ENCODE measurements around the gene WDFY3.
"Not testable (repeated sequence)": the region's sequence is repeated elsewhere in the genome, so short reads cannot be mapped to it uniquely, and the experiment has no call there.

Gene WDFY3

DNA sequence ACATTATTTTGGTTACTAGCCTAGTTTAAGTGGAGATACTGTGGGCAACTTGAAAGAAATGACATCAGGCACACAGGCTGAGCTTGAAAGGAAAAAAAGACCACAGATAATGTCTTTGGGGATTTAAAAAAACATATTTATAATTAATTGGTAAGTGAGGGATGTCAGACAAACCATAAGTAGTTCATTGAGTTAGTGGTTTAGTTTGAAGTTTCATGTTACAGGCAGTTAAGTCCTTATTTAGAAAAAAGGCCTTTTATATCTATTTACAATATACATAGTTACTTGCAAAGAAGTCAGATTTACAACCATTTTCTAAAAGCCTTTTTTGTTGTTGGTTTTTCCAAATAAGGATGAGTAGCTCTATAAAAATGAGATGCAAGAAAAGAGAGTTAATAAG lies 294.3 kb downstream of the WDFY3 start:
- DNase-seq (ENCODE audit: low read depth): no peak

DNA sequence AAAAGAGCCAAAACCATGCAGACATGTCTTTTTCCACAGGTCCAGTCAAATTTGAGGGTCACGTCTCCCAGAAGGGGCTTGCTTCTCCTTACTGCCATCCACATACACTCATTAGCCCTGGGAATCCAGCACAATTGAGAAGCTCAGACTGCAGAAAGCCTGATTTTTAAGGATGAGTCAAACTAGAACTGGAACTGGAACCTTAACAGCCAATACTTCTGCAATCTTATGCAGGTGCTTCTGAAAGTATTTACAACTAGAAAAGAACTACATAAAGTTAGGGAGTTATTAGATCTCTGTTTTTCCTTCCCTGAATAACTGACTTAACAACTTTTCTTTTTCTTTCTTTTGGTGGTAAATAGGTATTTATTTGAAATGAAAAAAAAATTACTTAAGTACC lies 297.3 kb downstream of the WDFY3 start:
- DNase-seq (ENCODE audit: low read depth): no peak

DNA sequence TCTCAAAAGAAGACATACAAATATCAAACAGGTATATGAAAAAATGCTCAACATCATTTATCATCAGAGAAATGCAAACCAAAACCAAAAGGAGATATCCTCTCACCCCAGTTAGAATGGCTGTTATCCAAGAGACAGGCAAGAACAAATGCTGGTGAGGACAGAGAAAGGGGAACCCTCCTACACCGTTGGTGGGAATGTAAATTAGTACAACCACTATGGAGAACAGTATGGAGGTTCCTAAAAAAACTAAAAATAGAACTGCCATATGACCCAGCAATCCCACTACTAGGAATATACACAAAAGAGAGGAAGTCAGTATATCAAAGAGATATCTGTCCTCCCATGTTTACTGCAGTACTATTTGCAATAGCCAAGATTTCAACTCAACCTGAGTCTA lies 300.1 kb downstream of the WDFY3 start:
- DNase-seq (ENCODE audit: low read depth): no peak

DNA sequence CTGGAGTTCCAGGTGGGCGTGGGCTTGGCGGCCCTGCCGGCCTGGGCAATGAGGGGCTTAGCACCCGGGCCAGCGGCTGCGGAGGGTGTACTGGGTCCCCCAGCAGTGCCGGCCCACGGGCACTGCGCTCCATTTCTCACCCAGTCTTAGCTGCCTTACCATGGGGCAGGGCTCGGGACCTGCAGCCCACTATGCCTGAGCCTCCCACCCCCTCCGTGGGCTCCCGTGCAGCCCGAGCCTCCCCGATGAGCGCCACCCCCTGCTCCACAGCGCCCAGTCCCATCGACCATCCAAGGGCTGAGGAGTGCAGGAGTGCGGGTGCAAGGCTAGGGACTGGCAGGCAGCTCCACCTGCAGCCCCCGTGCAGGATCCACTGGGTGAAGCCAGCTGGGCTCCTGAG lies 301.7 kb downstream of the WDFY3 start:
- not testable (repeated sequence) for DNase-seq (ENCODE audit: low read depth)

DNA sequence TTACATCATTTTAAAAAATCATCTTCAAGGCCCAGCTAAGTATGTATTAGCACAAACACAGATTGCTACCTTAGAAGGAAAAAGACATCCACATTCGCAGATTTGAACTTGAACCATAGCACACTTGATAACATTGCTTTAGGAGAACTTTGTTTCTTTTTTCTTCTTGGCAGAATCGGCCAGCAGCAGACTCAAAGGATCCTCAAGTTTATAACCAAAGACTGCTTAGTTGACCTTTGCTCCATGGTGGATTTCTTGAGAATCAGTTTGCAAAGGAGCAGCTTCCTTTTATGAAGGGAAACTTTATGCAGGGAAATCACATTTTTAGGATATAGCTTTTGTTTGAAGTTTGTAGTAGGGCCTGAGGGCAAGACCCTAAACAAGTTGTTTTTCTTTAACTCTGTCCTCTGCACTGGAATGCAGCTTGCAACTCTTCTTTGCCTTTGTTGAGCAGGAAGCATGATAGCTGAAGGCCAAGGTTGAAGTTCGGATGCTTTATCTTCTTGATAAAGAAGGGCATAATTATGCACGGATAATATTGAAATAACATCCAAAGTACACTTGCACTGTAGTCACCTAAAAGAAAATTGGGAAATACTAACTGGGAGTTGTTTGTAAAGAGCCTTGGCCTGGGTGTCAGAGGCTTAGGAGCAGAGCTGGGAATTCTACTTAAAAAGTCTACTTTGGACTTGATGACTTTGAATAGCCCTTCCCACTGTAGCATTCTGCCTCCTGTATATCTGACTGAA lies 305.1 kb downstream of the WDFY3 start:
- no peak for DNase-seq (ENCODE audit: low read depth)

DNA sequence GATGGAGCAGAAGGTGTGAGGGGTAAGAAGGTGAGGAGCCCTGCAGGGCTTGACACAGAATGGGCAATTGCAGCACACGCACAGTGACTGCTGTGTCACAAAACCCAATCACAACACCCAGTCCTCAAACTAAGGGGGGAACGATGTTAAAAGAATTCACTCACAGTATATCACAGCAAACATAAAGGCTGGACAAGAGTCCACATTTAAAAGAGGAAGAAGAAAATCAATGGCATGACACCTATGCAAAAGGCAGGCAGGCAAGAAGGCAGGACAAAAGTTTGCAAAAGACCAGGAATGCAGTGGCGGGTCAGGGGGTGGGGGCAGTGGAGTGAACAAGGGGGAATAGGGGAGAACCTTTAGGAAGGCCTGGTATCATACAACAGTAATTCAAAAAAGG lies 305.9 kb downstream of the WDFY3 start:
- no peak for DNase-seq (ENCODE audit: low read depth)

DNA sequence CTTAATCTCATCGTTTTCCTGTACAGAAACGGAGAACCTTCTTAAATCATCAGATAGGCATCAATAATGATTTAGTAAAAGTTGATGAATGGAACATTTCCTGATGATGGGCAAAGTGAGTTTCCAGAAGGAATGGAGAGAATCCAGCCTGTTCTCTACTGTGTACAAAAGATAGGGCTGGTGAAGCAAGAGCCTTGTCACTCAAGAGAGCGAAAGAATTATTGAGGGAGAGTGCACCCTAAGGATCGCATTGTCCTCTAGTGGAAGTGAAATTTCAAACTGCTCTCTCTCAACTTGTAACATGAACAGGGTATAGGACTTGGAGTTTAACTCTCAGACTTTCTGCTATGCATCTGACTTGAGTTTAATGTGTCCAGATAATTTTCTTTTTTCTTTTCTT lies 314.0 kb downstream of the WDFY3 start:
- no peak for DNase-seq (ENCODE audit: low read depth)

DNA sequence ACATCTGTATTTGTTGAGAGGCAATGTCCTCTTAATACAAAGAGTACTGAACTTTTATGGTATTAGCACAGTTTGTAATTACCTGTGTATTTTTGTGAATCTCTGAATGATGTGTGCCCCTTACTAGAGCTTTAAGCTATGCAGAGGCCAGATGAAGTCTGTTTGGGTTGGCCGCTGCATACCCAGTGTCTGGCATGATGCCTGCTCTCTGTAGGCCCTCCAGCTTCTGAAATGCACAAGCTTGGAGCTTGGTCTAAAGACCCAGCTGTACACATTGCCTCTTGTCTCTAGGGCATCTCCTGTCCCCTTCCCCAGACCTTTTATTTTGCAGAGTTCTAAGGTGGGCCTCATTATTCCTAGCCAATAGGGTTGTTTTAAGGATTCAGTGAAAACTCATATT lies 315.0 kb downstream of the WDFY3 start:
- DNase-seq (ENCODE audit: low read depth): no peak

DNA sequence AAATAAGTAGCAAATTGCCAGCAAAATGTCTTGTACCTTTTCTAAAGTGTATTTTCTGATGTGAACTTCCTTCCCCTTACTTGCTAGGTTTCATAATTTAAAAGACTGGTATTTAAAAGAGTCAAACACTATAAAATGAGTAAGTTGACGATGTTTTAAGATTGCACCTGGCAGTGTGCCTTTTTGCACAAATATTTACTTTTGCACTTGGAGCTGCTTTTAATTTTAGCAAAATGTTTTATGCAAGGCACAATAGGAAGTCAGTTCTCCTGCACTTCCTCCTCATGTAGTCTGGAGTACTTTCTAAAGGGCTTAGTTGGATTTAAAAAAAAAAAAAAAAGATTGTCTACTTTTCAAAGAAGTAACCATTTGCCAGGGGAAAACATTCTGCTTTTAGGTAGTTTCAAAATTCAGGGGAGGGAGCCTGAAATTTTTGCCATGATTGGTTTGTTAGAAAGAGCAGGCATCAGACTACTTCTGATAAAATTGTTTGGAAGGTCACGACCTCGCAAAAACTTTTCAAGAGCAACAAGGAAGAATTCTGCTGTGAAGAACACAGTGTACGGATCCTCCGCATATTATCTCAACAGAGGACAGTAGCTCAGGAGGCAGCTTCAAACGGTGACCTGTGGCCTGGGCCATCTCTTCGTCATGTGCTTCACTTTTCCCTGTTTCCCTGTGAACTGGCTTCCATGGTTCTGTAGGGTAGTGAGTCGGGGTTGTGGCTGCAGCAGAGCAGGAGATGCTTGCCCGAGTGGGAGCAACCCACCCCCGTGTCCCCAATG lies 317.4 kb downstream of the WDFY3 start:
- DNase-seq (ENCODE audit: low read depth): no peak

DNA sequence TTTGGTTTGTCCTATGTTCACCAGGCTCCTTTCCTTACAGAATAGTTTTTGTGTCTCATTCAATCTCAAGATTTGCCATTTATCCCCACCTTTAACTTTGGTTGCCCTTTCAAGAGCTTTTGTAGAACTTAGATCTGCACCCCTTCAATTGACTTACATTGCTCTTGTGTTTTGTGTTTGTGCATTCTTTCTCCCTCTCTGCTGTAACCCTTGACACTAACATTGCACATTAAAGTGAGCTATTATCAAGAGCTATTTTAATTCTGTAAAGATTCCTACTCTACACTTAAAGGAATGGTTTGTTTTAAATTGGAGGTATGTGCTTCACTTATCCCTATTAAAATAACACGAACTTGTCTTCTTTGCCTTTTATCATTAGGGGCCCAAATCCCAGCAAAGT lies 318.3 kb downstream of the WDFY3 start:
- DNase-seq (ENCODE audit: low read depth): no peak

DNA sequence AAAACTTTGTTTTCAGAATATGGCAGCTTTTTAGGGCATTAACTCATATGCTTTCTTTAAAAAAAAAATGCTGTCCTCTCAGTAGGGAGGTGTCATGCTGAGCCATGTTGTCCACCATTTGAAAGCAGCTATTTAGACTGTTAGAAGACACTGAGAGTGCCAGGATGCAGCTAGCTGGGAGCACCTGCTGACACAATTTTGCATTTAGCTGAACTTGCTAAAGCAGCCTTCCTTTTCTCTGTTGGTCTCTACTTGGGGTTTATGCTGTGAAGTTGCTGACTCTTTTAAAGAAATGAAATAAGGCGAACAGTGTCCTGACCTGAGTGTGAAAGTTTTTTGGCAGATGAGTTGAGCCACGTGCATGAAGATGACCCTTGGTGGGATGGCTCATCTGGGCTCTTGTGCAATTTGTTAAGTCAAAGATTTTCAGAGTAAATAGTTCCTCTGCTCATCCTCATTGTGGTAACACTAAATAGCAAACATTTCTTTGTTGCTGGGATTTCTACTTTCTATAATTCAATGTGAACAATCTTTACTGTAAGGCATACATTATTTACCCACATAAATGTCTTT lies 319.1 kb downstream of the WDFY3 start:
- DNase-seq (ENCODE audit: low read depth): no peak

DNA sequence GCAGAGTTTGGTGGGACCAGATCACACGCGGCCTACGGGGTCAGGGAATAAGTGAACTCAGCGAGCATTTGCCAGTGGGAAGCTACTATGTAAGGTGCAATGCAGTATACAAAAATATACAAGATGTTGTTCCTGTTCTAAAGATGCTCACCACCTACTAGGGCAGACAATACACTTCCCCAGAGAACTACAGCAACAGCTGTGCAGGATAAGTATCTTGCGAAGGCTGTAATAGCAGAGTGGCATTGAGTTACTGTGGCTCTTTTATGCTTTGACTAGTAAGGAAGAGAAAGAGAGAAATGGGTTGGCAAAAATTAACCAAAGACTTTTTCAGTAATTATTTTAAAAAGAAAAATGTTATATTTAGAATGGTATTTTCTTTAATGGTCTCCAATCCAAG lies 322.4 kb downstream of the WDFY3 start:
- no peak for DNase-seq (ENCODE audit: low read depth)

DNA sequence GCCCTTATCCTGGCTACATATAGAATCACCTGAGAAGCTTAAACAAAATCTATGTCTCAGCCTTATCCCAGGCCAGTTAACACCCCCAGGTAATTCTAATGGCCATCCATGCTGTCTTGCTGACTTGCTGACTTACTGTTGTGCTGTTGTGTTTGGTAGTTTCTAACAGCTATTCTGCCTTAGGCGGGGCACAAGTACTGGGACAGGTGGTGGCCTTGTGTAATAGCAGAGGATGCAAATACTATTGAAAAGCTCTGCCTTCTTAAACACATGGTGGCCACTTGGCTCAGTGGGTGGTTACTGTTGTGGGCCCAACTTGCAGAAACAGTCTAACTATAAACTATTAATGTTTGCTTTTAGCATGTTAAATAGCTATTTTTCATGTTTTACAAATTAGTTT lies 327.3 kb downstream of the WDFY3 start:
- DNase-seq (ENCODE audit: low read depth): no peak

DNA sequence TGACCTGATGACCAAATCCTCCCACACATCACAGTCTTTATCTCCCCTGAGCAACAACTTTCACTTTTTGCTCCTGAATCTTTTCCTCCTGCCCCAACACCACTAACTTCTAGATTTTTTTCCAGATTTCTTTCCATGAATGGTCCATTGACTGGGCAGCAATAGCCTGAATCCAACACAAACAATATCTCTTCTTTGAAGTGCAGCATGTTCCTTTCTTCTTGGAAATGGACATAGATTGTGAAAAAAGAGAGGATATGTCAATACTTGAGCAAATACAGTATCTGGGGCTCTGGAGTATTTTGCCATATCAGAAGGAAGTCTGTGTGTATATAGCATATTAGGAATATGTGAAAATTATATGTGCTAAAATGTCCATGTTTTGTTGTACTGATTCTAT lies 328.4 kb downstream of the WDFY3 start:
- DNase-seq (ENCODE audit: low read depth): no peak

DNA sequence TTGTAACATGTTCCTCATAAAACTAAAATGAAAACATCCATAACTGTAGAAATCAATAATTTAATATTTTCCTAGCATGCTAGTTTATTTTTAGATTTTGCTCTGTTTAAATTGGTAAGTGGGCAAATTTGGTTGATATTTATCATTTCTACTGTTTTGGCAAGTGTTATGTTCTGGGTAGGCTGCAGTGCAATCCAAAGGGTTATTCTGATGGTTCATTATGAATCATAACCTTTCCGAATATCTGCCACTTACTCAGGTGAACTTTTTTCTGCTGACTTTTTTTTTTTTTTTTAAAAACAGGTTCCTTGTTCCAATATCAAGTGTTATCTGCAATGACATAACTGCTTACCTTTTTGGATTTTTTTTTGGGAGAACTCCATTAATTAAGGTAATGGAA lies 331.5 kb downstream of the WDFY3 start:
- DNase-seq (ENCODE audit: low read depth): no peak

DNA sequence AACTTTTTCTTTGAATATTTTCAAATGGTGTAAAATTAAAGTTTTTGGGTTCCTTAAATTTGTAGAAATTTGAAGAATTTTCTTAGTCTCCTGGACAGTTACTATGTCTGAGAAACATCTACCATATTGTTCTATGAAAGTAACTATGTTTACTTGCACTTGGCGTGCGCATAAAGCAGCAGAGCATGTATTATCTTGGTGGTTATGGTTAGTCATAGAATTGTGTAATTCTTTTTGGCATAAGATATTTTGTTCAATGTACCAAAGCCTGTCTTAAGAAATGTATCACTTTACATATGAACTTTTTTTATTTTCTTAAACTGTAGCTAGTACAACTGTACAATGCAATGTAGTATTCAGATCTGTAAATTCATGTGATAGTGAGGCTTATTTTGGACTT lies 334.4 kb downstream of the WDFY3 start:
- DNase-seq (ENCODE audit: low read depth): peak; percentile 14

DNA sequence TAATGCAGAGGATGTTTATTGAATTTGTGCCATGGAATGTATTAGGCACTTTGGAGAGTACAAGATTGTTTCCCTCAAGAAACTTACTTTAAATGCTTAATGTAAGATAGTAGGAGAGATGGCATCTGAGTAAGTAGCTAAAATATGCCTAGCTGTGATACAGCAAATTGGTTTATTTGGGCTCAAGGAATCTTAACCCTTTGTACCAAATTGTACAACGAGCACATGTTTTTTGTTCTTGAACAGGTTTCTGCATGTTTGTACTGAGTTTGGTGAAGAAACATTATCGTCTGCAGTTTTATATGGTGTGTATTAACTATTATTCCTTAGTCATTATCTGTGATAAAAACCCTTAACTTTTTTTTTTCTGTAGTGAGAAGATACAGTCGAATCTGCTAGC lies 334.9 kb downstream of the WDFY3 start:
- no peak for DNase-seq (ENCODE audit: low read depth)

DNA sequence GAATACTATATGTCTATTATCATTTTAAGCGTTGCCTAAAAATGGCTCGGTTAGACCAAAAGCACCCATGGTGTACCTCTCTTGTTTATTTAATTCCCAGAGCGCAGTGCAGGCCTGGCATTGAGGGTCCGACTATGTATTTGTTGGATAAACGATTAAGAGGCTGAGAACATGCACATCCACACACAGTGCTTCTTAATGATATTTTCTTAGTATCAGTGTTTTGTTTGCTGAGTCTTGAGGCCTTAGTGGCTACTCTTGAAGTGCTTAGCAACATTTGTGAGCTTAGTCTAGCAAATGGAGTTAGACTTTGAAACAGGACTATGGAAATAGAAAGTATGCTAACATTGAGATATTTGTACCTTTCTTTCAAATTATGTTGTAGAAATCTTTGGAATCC lies 339.8 kb downstream of the WDFY3 start:
- no peak for DNase-seq (ENCODE audit: low read depth)

DNA sequence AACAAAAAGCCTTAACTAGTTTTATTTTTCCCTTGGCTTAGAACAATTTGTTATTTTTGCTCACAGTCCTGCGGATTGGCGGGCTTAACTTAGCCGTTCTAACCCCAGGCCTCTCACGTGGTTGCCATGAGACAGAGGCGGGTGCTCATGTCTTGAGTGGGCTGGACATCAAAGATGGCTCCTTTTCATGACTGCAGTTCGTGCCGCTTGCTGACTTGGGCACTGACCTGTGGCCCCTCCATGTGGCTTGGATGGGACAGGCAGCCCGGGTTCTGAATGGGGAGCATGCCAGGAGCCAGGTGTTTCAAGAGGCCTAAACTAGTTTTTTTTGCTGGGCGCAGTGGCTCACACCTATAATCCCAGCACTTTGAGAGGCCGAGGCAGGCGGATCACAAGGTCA lies 342.8 kb downstream of the WDFY3 start:
- no peak for DNase-seq (ENCODE audit: low read depth)

DNA sequence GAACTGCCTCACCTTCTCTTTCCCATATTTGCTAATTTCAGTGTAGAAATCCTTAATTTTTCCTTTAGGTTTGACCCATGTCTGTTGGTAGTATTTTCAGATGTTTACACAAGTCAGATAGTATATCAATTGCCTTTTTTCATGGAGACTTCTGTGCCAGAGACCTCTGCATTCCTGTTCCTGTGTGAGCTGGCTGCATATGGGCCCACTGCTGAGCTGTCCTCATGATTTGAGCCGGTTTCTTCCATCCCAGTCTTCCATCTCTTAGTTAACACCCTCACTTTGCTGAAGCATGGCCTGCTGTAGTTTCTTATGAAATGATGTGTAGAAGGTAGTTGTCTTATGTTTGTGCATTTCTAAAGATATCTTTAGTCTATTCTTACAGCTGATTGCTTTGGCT lies 343.5 kb downstream of the WDFY3 start:
- DNase-seq (ENCODE audit: low read depth): no peak

All from ELR (cell line).